Left ventricle myocardium superior (tissue), 1 donor: ENCODE measurements around the gene ZNF649. TPM values are rescaled to one million over a fixed set of nuclear protein-coding genes. Genes with fewer than 3 reads are reported as not detected.
"Not testable (repeated sequence)": the region's sequence is repeated elsewhere in the genome, so short reads cannot be mapped to it uniquely, and the experiment has no call there.

Experiments
- ATAC-seq: fragments of 200-7000 bp; cut with Tn5 transposase; one replicate; pipeline ENCODE4 v1.9.1; 2020; ENCODE audit warnings: mild to moderate bottlenecking, moderate library complexity
- DNase-seq: peaks from one replicate; pipeline ENCODE4 v3.0.0-alpha.2; 2020
- intact Hi-C: fragments of 100-400 bp; cut with micrococcal nuclease; formaldehyde crosslinking; loops from one replicate; pipeline ENCODE4 v1.11.0; 2022
- long read RNA-seq: library from polyadenylated mRNA; unstranded; transcript quantifications from one replicate; pipeline ENCODE4 v2.0.0, GENCODE V29; 2021
- total RNA-seq: library from RNA; stranded (reverse); fragmentation: NEBNext Ultra II Directional; extraction: Animal tissue kit (Norgen Biotek cat#: 25700); gene quantifications from one replicate; pipeline ENCODE4 v1.2.1, GENCODE V29; 2021
- donor health status: DM: no; HTN: yes; CAD: no; lungs with severe emphysema.

The ZNF649 gene
- total RNA-seq = 8.1 TPM
- long read RNA-seq, transcript ZNF649-201 (5 exons, 3,197 nt) = major isoform, 18 of 22 reads
- long read RNA-seq, partial matches to known transcripts = 1 of 22 reads
- long read RNA-seq, other reads (novel, unspliced or antisense) = 3 of 22 reads

GRCh38 chr19:51904331-51905165 lies at the start of gene ZNF649:
Gene ZNF649 (minus strand): TSS chr19:51905017. CDS start chr19:51900107, 4,910 bp downstream.
- DNase-seq (peak; percentile 89), ATAC-seq (peak; percentile 100)
- intact Hi-C loops = no loop called here

GRCh38 chr19:51948975-51949374 lies 44.2 kb upstream of the ZNF649 start:
- ATAC-seq (peak; percentile 46), DNase-seq (peak; percentile 39)
- intact Hi-C loops = no loop called here

- DNase-seq (no peak), ATAC-seq (no peak)
- intact Hi-C loops = no loop called here
These were observed 41.8 kb upstream of the ZNF649 start for GRCh38 chr19:51946602-51947001.

GRCh38 chr19:51944798-51945552 lies 40.2 kb upstream of the ZNF649 start:
- no peak for DNase-seq
- intact Hi-C loops = no loop called here
- ATAC-seq = no peak

- intact Hi-C loops = no loop called here
- DNase-seq = no peak
- no peak for ATAC-seq
These were observed 34.1 kb upstream of the ZNF649 start for GRCh38 chr19:51938936-51939335.

- DNase-seq = no peak
- no peak for ATAC-seq
- intact Hi-C loops = no loop called here
These were observed 27.1 kb upstream of the ZNF649 start for GRCh38 chr19:51931921-51932320.

GRCh38 chr19:51927859-51928258 lies 23.0 kb upstream of the ZNF649 start:
- intact Hi-C loops = no loop called here
- no peak for ATAC-seq
- DNase-seq = no peak

GRCh38 chr19:51926784-51927741 lies 22.2 kb upstream of the ZNF649 start, which contains the start of gene ZNF613:
Gene ZNF613 (plus strand): TSS chr19:51927472. CDS start chr19:51936221, 8,749 bp downstream.
- DNase-seq (peak; percentile 90), ATAC-seq (peak; percentile 97)
- intact Hi-C loops = no loop called here

GRCh38 chr19:51926426-51926783 lies 21.6 kb upstream of the ZNF649 start:
- intact Hi-C loops = no loop called here
- DNase-seq = no peak
- ATAC-seq = peak; percentile 16

GRCh38 chr19:51921949-51922348 lies 17.1 kb upstream of the ZNF649 start:
- DNase-seq = no peak
- no peak for ATAC-seq
- intact Hi-C loops = no loop called here

GRCh38 chr19:51919606-51920005 lies 14.8 kb upstream of the ZNF649 start:
- DNase-seq (no peak), ATAC-seq (no peak)
- intact Hi-C loops = no loop called here

GRCh38 chr19:51916167-51916566 lies 11.3 kb upstream of the ZNF649 start:
- intact Hi-C loops = no loop called here
- DNase-seq (no peak), ATAC-seq (no peak)

- intact Hi-C loops = no loop called here
- ATAC-seq (no peak), DNase-seq (no peak)
These were observed 10.6 kb upstream of the ZNF649 start for GRCh38 chr19:51915324-51915867.

GRCh38 chr19:51907981-51908380 lies 3.2 kb upstream of the ZNF649 start:
- intact Hi-C loops = not testable (repeated sequence)

GRCh38 chr19:51906108-51906507 lies 1.3 kb upstream of the ZNF649 start:
- intact Hi-C loops, ATAC-seq: not testable (repeated sequence)

More at GRCh38 chr19:51907981-51908380, 3.2 kb upstream of the ZNF649 start:
- not testable (repeated sequence) for ATAC-seq, DNase-seq

GRCh38 chr19:51905639-51906038 lies 822 bp upstream of the ZNF649 start:
- intact Hi-C loops, DNase-seq, ATAC-seq: not testable (repeated sequence)

More at GRCh38 chr19:51906108-51906507, 1.3 kb upstream of the ZNF649 start:
- not testable (repeated sequence) for DNase-seq

- DNase-seq = no peak
- no peak for ATAC-seq
- intact Hi-C loops = no loop called here
These were observed 389 bp upstream of the ZNF649 start for GRCh38 chr19:51905206-51905605.

GRCh38 chr19:51903192-51903591 lies 1.6 kb downstream of the ZNF649 start:
- intact Hi-C loops = no loop called here
- DNase-seq (no peak), ATAC-seq (no peak)

- no peak for DNase-seq
- intact Hi-C loops = no loop called here
- no peak for ATAC-seq
These were observed 3.0 kb downstream of the ZNF649 start for GRCh38 chr19:51901860-51902259.
